HG03520 (cell line): ENCODE data around the gene RAB14.
A peak's percentile ranks its signal among the peaks of the same experiment; 100 is the strongest.
"Not testable (repeated sequence)": the region's sequence is repeated elsewhere in the genome, so short reads cannot be mapped to it uniquely, and the experiment has no call there.

Experiments
- ATAC-seq: cut with Tn5 transposase; IDR thresholded peaks from one replicate; pipeline ENCODE4 v1.9.1; 2021; ENCODE audit warnings: mild to moderate bottlenecking, moderate library complexity; ENCODE audit not compliant: unreplicated experiment

Gene RAB14

DNA sequence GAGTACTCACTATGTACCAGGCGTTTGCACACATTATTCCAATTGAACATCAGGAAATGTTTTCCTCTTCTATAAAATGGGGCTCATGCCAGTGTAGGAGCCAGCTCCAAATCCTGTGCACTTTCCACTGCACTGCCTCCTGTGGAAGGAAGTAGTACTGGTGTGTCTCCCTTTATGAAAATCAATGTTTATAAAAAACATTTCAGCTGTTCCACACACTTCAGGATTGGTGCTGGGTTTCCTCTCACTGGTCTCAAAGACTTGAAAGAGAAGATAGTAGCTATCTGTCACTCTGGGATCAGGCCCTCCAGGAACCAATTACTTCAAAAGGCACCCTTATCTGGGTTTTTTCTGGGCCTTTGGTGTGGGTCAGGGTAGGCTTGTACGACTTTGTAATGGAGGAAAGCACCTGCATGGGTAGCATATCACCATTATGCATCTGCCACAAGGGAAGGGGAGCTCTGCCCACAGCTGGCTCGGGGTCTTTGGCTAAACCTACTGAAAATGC lies 32.5 kb downstream of the RAB14 start:
- no peak for ATAC-seq

DNA sequence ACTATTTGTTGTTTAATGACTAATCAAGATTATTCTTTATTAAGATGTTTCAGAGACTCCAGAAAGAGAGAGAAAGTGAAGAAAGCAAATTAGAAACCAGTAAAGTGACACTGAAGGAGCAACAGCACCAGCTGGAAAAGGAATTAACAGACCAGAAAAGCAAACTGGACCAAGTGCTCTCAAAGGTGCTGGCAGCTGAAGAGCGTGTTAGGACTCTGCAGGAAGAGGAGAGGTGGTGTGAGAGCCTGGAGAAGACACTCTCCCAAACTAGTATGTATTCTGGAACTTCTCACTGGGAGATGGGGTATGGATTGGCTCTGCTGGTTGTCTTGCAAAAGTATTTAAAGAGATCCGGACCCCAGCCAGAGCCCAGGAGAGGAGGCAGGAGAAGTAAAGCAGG lies 33.6 kb downstream of the RAB14 start:
- no peak for ATAC-seq

DNA sequence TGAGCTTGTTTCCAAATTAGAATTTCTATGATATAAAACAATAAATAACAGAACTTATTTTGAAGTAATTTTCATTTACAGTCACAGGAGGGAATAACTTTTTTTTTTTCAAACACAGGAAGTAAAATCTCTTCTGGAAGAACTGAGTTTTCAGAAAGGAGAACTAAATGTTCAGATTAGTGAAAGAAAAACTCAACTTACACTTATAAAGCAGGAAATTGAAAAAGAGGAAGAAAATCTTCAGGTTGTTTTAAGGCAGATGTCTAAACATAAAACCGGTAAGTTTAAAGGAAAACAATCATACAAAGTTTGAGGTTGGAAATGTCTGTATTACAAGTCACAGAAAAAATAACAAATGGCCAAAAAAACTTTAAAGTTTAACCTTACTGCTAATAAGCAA lies 41.6 kb downstream of the RAB14 start:
- no peak for ATAC-seq

DNA sequence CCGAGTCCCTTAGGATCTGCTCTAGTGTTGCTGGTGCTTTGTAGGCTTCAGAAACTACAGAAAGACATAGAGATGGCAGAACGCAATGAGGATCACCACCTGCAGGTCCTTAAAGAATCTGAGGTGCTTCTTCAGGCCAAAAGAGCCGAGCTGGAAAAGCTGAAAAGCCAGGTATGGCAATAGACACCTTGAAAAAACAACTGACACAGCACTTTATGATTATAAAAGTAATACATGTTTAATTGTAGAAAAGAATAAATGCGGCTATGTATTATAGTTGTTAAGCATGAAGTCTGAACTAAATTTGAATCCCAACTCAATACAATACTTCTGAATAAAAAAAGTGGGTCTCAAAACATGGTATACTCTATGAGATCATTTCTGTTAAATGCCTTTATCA lies 43.7 kb downstream of the RAB14 start:
- ATAC-seq = no peak

DNA sequence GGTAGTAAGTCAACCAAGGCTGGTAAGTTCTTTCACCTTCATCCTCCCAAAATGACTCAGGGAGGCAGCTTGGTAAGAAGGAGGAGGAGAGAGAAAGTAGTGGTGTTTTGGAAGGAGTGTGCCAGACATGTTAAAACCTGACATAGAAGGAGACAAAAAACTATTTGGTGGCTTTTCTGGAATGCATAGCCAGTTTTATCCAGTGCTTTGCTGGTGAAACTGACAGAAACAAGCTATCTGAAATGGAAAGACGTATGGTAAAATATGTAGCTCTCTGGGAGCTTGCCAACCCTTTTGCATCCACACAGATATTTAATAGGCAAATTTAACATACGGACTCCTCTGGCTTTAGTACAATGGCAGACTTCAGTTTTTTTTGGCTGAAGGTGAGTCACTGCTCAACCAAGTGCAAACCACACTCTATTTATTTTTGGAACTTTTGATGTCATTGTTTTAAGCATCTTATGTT lies 45.4 kb downstream of the RAB14 start:
- peak; percentile 78 for ATAC-seq

GRCh38 chr9:121154782-121155181 lies 46.9 kb downstream of the RAB14 start:
- ATAC-seq = no peak

- ATAC-seq = no peak
Observed at GRCh38 chr9:121153642-121154041, 48.0 kb downstream of the RAB14 start.

DNA sequence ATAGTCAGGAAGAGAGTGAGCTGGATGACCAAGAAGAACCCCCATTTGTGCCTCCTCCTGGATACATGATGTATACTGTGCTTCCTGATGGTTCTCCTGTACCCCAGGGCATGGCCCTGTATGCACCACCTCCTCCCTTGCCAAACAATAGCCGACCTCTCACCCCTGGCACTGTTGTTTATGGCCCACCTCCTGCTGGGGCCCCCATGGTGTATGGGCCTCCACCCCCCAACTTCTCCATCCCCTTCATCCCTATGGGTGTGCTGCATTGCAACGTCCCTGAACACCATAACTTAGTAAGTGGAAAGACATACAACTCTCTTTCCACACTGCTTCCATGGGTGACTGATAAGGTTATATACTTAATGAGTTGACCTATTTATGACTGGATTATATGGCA lies 51.5 kb downstream of the RAB14 start:
- ATAC-seq = no peak

DNA sequence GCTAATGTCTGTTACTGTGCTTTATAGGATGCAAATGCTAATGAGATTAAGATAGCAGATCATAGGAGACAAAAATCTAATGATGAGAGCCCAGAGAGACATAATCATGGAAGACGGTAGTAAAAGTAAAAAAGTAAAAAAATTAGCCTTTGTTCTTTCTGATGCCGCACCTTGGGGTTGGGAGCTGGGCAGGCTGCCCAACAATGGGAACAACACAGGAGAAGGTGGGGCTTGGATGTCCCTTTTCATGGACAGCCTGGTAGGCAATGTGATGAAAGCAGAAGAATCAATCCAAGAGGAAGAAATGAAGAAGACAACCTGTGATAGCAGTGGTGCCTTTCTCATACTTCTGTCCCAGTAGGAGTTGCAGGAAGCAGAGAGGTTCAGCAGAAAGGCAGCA lies 57.2 kb downstream of the RAB14 start:
- ATAC-seq = no peak

- ATAC-seq = no peak
Observed at GRCh38 chr9:121143771-121144170, 57.9 kb downstream of the RAB14 start.

- no peak for ATAC-seq
Observed at GRCh38 chr9:121141706-121142105, 60.0 kb downstream of the RAB14 start.

DNA sequence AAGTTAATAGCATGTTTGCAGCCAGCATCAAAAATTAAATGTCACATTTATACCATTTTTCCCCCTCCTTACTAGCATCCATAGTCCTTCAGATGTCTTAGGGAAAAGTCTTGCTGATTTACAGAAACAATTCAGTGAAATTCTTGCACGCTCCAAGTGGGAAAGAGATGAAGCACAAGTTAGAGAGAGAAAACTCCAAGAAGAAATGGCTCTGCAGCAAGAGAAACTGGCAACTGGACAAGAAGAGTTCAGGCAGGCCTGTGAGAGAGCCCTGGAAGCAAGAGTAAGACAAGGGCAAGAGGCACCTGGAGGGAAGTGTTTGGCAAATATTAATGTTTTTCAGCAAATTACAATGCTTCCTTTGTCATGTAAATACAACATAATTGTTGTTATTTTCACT lies 60.4 kb downstream of the RAB14 start:
- ATAC-seq = no peak

GRCh38 chr9:121140162-121140561 lies 61.5 kb downstream of the RAB14 start:
- ATAC-seq = no peak

GRCh38 chr9:121138973-121139372 lies 62.7 kb downstream of the RAB14 start:
- ATAC-seq = no peak

- no peak for ATAC-seq
Observed at GRCh38 chr9:121138561-121138960, 63.1 kb downstream of the RAB14 start.

GRCh38 chr9:121135642-121136041 lies 66.0 kb downstream of the RAB14 start:
- ATAC-seq = no peak

- no peak for ATAC-seq
Observed at GRCh38 chr9:121133104-121133816, 68.4 kb downstream of the RAB14 start.

DNA sequence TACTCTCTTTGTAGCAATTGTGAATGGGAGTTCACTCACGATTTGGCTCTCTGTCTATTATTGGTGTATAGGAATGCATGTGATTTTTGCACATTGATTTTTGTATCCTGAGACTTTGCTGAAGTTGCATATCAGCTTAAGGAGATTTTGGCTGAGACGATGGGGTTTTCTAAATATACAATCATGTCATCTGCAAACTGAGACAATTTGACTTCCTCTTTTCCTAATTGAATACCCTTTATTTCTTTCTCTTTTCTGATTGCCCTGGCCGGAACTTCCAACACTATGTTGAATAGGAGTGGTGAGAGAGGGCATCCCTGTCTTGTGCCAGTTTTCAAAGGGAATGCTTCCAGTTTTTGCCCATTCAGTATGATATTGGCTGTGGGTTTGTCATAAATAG lies 72.3 kb downstream of the RAB14 start:
- ATAC-seq = not testable (repeated sequence)
